ENCODE measurements around the gene GBE1. TPM values are rescaled to one million over a fixed set of nuclear protein-coding genes. Genes with fewer than 3 reads are reported as not detected.

The GBE1 gene
- total RNA-seq, 2 experiments from 2014 or later: 29.8 to 33.3 TPM

GRCh38 chr3:81692766-81693165 is 68.7 kb downstream of the GBE1 start:
- H3K9me3 Mint-ChIP-seq (ENCODE audit: insufficient read depth): no peaks in the 10 kb centered on the region
- ChIA-PET CTCF (no interaction called here), POLR2A (no interaction called here)
- H3K27ac Mint-ChIP-seq: no peak overlapping the region
- ATAC-seq: no peak
- no peaks in the 10 kb centered on the region for H3K4me1 Mint-ChIP-seq (ENCODE audit: low read depth)
- H3K4me3 Mint-ChIP-seq: no peak overlapping the region
- H3K36me3 Mint-ChIP-seq (ENCODE audit: low read depth): peaks cover 5% of the 10 kb centered on the region
- no peaks in the 10 kb centered on the region for H3K27me3 Mint-ChIP-seq (ENCODE audit: low read depth)
- no peak for DNase-seq

GRCh38 chr3:81689617-81690016 is 71.8 kb downstream of the GBE1 start:
- H3K9me3 Mint-ChIP-seq (ENCODE audit: insufficient read depth): no peaks in the 10 kb centered on the region
- H3K27ac Mint-ChIP-seq: no peak overlapping the region
- no peaks in the 10 kb centered on the region for H3K4me1 Mint-ChIP-seq (ENCODE audit: low read depth)
- H3K36me3 Mint-ChIP-seq (ENCODE audit: low read depth): peaks cover 12% of the 10 kb centered on the region
- no peaks in the 10 kb centered on the region for H3K27me3 Mint-ChIP-seq (ENCODE audit: low read depth)
- ATAC-seq (no peak), DNase-seq (no peak)
- CTCF ChIA-PET: no interaction called here
- no peak overlapping the region for H3K4me3 Mint-ChIP-seq
- POLR2A ChIA-PET: no interaction called here

- peaks cover 14% of the 10 kb centered on the region for H3K36me3 Mint-ChIP-seq (ENCODE audit: low read depth)
- POLR2A ChIA-PET: no interaction called here
- no peaks in the 10 kb centered on the region for H3K27me3 Mint-ChIP-seq (ENCODE audit: low read depth)
- ATAC-seq (no peak), DNase-seq (no peak)
- CTCF ChIA-PET: no interaction called here
- no peak overlapping the region for H3K4me3 Mint-ChIP-seq
- H3K9me3 Mint-ChIP-seq (ENCODE audit: insufficient read depth): no peaks in the 10 kb centered on the region
- no peaks in the 10 kb centered on the region for H3K4me1 Mint-ChIP-seq (ENCODE audit: low read depth)
- no peak overlapping the region for H3K27ac Mint-ChIP-seq
Observed at GRCh38 chr3:81684751-81685395, 76.6 kb downstream of the GBE1 start.

- Mint-ChIP-seq H3K27ac (no peak overlapping the region), H3K4me1 (ENCODE audit: low read depth) (no peaks in the 10 kb centered on the region)
- no peak for ATAC-seq
Observed at GRCh38 chr3:81676706-81677456, 84.6 kb downstream of the GBE1 start.

GRCh38 chr3:81674690-81675089 is 86.8 kb downstream of the GBE1 start:
- no peak for ATAC-seq
- H3K9me3 Mint-ChIP-seq (ENCODE audit: insufficient read depth): no peaks in the 10 kb centered on the region
- POLR2A ChIA-PET: no interaction called here
- no peaks in the 10 kb centered on the region for H3K27me3 Mint-ChIP-seq (ENCODE audit: low read depth)
- H3K4me1 Mint-ChIP-seq (ENCODE audit: low read depth): no peaks in the 10 kb centered on the region
- H3K27ac Mint-ChIP-seq: no peak overlapping the region
- no peak for DNase-seq
- CTCF ChIA-PET: no interaction called here
- H3K4me3 Mint-ChIP-seq: no peak overlapping the region
- peaks cover 2% of the 10 kb centered on the region for H3K36me3 Mint-ChIP-seq (ENCODE audit: low read depth)

More at GRCh38 chr3:81676706-81677456, 84.6 kb downstream of the GBE1 start:
- Mint-ChIP-seq H3K27me3 (ENCODE audit: low read depth) (no peaks in the 10 kb centered on the region), H3K4me3 (no peak overlapping the region), H3K36me3 (ENCODE audit: low read depth) (peaks cover 10% of the 10 kb centered on the region), H3K9me3 (ENCODE audit: insufficient read depth) (no peaks in the 10 kb centered on the region)
- CTCF ChIA-PET: interaction anchor here (0.7 to 1.0 kb wide), 2 partner anchors 10 to 186 kb away, joined by 3 read pairs; no protein-coding TSS in a partner anchor
- POLR2A ChIA-PET: no interaction called here
- DNase-seq: no peak

DNA sequence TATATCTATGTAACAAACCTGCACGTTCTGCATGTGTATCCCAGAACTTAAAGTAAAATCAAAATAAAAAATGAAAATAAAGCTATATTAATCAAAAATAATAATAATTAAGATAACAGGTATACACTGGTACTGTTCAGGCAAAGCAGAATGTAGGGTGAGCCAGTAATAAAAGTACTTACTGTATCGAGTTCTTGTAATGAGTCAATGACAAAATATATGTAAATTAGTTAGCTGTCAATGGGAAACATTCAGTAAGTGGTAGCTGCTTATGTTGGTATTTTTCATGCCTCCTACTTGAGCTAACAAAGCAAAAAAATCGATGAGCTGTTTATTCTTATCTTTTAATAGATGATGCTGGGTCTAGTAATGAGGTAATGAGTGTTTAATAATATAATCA is 93.2 kb downstream of the GBE1 start:
- ATAC-seq: no peak

DNA sequence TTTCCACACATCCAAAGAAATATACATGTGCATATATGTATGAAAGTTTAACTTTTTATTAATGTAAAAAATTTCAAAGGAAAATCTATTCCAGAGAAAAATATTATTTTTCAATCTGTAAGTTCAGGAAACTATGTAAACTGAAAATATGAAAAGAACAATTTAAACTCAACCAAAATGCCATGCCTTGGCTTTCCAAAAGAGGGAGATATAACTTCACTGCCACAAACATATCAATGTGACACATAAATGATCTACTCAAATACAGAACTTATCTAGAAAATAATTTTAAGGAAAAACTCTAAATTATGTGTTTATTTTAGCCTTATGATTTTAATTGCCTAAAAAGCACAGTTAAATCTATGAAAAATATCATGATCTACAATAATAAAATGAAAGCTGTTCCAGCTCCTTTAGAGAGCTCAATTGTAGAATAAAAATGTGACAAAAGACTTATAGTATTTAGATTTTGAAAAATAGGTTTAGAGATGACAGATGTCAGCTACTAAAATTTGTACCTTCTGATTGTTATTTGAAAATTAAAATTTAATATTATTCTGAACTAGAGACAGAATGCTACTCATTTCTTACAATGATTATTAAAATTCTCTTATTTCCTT is 94.8 kb downstream of the GBE1 start:
- H3K27me3 Mint-ChIP-seq (ENCODE audit: low read depth): no peaks in the 10 kb centered on the region
- ATAC-seq (no peak), DNase-seq (no peak)
- CTCF ChIA-PET: interaction anchor here (0.8 to 2.0 kb wide), 5 partner anchors 11 to 466 kb away, joined by 3 to 6 read pairs (median 4); no protein-coding TSS in a partner anchor
- POLR2A ChIA-PET: no interaction called here
- peaks cover 5% of the 10 kb centered on the region for H3K36me3 Mint-ChIP-seq (ENCODE audit: low read depth)
- no peaks in the 10 kb centered on the region for H3K4me1 Mint-ChIP-seq (ENCODE audit: low read depth)
- no peak overlapping the region for H3K4me3 Mint-ChIP-seq
- H3K9me3 Mint-ChIP-seq (ENCODE audit: insufficient read depth): no peaks in the 10 kb centered on the region
- no peak overlapping the region for H3K27ac Mint-ChIP-seq

More for the DNA sequence above, 93.2 kb downstream of the GBE1 start:
- Mint-ChIP-seq H3K36me3 (ENCODE audit: low read depth) (peaks cover 5% of the 10 kb centered on the region), H3K27me3 (ENCODE audit: low read depth) (no peaks in the 10 kb centered on the region), H3K27ac (no peak overlapping the region), H3K4me1 (ENCODE audit: low read depth) (no peaks in the 10 kb centered on the region), H3K4me3 (no peak overlapping the region), H3K9me3 (ENCODE audit: insufficient read depth) (no peaks in the 10 kb centered on the region)
- no peak for DNase-seq
- POLR2A ChIA-PET: no interaction called here
- CTCF ChIA-PET: interaction anchor here (1.2 to 2.0 kb wide), 3 partner anchors 23 to 464 kb away, joined by 4 to 6 read pairs (median 5); no protein-coding TSS in a partner anchor

DNA sequence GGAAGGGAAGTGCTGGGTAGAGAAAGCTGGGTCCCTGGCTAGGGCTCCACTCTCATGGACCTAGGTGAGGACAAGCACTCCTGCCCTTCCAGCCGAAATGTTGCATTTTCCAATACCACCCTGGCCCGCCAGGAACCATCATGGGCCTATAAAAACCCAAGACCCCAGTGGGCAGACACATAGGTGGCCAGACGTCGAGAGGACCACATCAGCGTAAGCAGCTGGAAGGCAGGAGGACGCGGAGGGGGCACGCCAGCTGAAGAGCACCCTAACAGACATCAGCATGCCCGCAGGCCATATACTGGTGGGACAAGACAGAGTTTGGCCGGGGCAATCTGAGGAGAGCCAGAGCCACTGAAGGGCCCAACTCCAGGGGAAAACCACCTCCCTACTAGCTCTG is 98.3 kb downstream of the GBE1 start:
- CTCF ChIA-PET: no interaction called here
- no peak overlapping the region for H3K27ac Mint-ChIP-seq

DNA sequence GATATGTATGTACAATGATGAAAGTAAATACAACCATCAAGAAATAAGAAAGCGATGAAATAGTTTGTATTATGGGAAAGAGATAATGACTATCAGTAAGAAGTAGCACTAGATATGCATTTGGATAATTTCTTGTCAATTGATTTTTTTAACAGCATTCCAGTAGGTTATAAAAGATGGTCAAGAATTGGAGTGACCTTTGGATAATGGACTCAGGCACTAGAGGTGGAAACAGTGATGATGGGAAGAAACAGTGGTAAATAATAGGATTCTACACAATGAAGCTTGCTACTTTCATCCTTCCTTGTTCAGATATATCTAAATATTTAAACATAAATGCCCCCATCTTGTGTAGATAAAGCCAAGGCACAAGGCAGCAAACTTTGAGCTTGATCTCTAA is 101.4 kb downstream of the GBE1 start:
- Mint-ChIP-seq H3K9me3 (ENCODE audit: insufficient read depth) (no peaks in the 10 kb centered on the region), H3K4me3 (no peak overlapping the region), H3K27ac (no peak overlapping the region), H3K27me3 (ENCODE audit: low read depth) (no peaks in the 10 kb centered on the region), H3K4me1 (ENCODE audit: low read depth) (no peaks in the 10 kb centered on the region), H3K36me3 (ENCODE audit: low read depth) (no peaks in the 10 kb centered on the region)
- ChIA-PET POLR2A (no interaction called here), CTCF (no interaction called here)
- DNase-seq (no peak), ATAC-seq (no peak)

More for the DNA sequence above, 98.3 kb downstream of the GBE1 start:
- H3K9me3 Mint-ChIP-seq (ENCODE audit: insufficient read depth): no peaks in the 10 kb centered on the region
- DNase-seq: no peak
- peaks cover 5% of the 10 kb centered on the region for H3K36me3 Mint-ChIP-seq (ENCODE audit: low read depth)
- no peaks in the 10 kb centered on the region for H3K27me3 Mint-ChIP-seq (ENCODE audit: low read depth)
- no peaks in the 10 kb centered on the region for H3K4me1 Mint-ChIP-seq (ENCODE audit: low read depth)
- POLR2A ChIA-PET: no interaction called here
- no peak for ATAC-seq
- no peak overlapping the region for H3K4me3 Mint-ChIP-seq

- no peak for DNase-seq
- CTCF ChIA-PET: no interaction called here
- H3K27me3 Mint-ChIP-seq (ENCODE audit: low read depth): no peaks in the 10 kb centered on the region
- POLR2A ChIA-PET: no interaction called here
- no peaks in the 10 kb centered on the region for H3K36me3 Mint-ChIP-seq (ENCODE audit: low read depth)
- no peak overlapping the region for H3K27ac Mint-ChIP-seq
- no peaks in the 10 kb centered on the region for H3K9me3 Mint-ChIP-seq (ENCODE audit: insufficient read depth)
- no peaks in the 10 kb centered on the region for H3K4me1 Mint-ChIP-seq (ENCODE audit: low read depth)
- H3K4me3 Mint-ChIP-seq: no peak overlapping the region
- no peak for ATAC-seq
Observed at GRCh38 chr3:81658322-81658997, 103.0 kb downstream of the GBE1 start.

- ChIA-PET POLR2A (no interaction called here), CTCF (interaction anchor here (0.9 to 1.0 kb wide), 2 partner anchors 32 to 259 kb away, joined by 3 read pairs; no protein-coding TSS in a partner anchor)
- H3K4me1 Mint-ChIP-seq (ENCODE audit: low read depth): no peaks in the 10 kb centered on the region
- DNase-seq: no peak
- no peaks in the 10 kb centered on the region for H3K27me3 Mint-ChIP-seq (ENCODE audit: low read depth)
- no peak overlapping the region for H3K27ac Mint-ChIP-seq
- no peak overlapping the region for H3K4me3 Mint-ChIP-seq
- H3K36me3 Mint-ChIP-seq (ENCODE audit: low read depth): no peaks in the 10 kb centered on the region
- no peaks in the 10 kb centered on the region for H3K9me3 Mint-ChIP-seq (ENCODE audit: insufficient read depth)
- ATAC-seq: no peak
Observed at GRCh38 chr3:81651139-81651538, 110.3 kb downstream of the GBE1 start.

- H3K27me3 Mint-ChIP-seq (ENCODE audit: low read depth): no peaks in the 10 kb centered on the region
- H3K4me1 Mint-ChIP-seq (ENCODE audit: low read depth): no peaks in the 10 kb centered on the region
- ATAC-seq (no peak), DNase-seq (no peak)
- no peaks in the 10 kb centered on the region for H3K36me3 Mint-ChIP-seq (ENCODE audit: low read depth)
- POLR2A ChIA-PET: no interaction called here
- H3K27ac Mint-ChIP-seq: no peak overlapping the region
- no peak overlapping the region for H3K4me3 Mint-ChIP-seq
- no peaks in the 10 kb centered on the region for H3K9me3 Mint-ChIP-seq (ENCODE audit: insufficient read depth)
- CTCF ChIA-PET: no interaction called here
Observed at GRCh38 chr3:81650187-81650586, 111.3 kb downstream of the GBE1 start.
